Astrocyte (in vitro differentiated cells and primary cell): Measurements from ENCODE around the gene SELL.
"Not testable (repeated sequence)": the region's sequence is repeated elsewhere in the genome, so short reads cannot be mapped to it uniquely, and the experiment has no call there.

Experiments
- CTCF ChIP-seq: IDR thresholded peaks from 2 replicates; pipeline ENCODE4 v1.5.1; 2011; ENCODE audit warnings: low read depth, mild to moderate bottlenecking, inconsistent platforms, low read length, moderate library complexity; ENCODE audit not compliant: insufficient read depth
- EZH2 ChIP-seq: IDR thresholded peaks from 2 replicates; pipeline ENCODE4 v1.6.1; 2012; ENCODE audit warnings: mild to moderate bottlenecking, low read length, inconsistent platforms; ENCODE audit not compliant: insufficient read depth

DNA sequence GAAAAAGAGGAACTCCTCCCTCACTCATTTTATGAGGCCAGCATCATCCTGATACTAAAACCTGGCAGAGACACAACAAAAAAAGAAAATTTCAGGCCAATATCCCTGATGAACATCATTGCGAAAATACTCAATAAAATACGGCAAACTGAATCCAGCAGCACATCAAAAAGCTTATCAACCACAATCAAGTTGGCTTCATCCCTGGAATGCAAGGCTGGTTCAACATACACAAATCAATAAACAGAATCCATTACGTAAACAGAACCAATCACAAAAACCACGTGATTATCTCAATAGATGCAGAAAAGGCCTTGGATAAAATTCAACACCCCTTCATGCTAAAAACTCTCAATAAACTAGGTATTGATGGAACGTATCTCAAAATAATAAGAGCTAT lies 1.7 kb upstream of the SELL start:
- not testable (repeated sequence) for TF ChIP-seq CTCF, EZH2
